ENCODE results near the gene RBFOX2. TPM values are rescaled to one million over a fixed set of nuclear protein-coding genes. Genes with fewer than 3 reads are reported as not detected.
"Not testable (repeated sequence)": the region's sequence is repeated elsewhere in the genome, so short reads cannot be mapped to it uniquely, and the experiment has no call there.

Gene RBFOX2
- total RNA-seq, 1 donor, result 17.8 TPM

- DNase-seq (ENCODE audit: low read depth in 2 of 3, low spot score in 2 of 3), result no peak
These were observed 18.5 kb downstream of the RBFOX2 start for GRCh38 chr22:36010090-36010489.

- no peak for DNase-seq (ENCODE audit: low read depth in 2 of 3, low spot score in 2 of 3)
These were observed 19.5 kb downstream of the RBFOX2 start for GRCh38 chr22:36009085-36009484.

GRCh38 chr22:36008565-36008964, 20.1 kb downstream of the RBFOX2 start:
- no peak for DNase-seq (ENCODE audit: low read depth in 2 of 3, low spot score in 2 of 3)

GRCh38 chr22:36008131-36008530, 20.5 kb downstream of the RBFOX2 start:
- DNase-seq (ENCODE audit: low read depth in 2 of 3, low spot score in 2 of 3), result no peak

- no peak for DNase-seq (ENCODE audit: low read depth in 2 of 3, low spot score in 2 of 3)
These were observed 24.5 kb downstream of the RBFOX2 start for GRCh38 chr22:36003972-36004674.

GRCh38 chr22:36002718-36003260, 25.8 kb downstream of the RBFOX2 start:
- no peak for DNase-seq (ENCODE audit: low read depth in 2 of 3, low spot score in 2 of 3)

- DNase-seq (ENCODE audit: low read depth in 2 of 3, low spot score in 2 of 3), result no peak
These were observed 26.5 kb downstream of the RBFOX2 start for GRCh38 chr22:36002084-36002483.

GRCh38 chr22:35998748-35999147, 29.9 kb downstream of the RBFOX2 start:
- no peak for DNase-seq (ENCODE audit: low read depth in 2 of 3, low spot score in 2 of 3)

- DNase-seq (ENCODE audit: low read depth in 2 of 3, low spot score in 2 of 3), result no peak
These were observed 31.2 kb downstream of the RBFOX2 start for GRCh38 chr22:35997438-35997837.

- no peak for DNase-seq (ENCODE audit: low read depth in 2 of 3, low spot score in 2 of 3)
These were observed 32.0 kb downstream of the RBFOX2 start for GRCh38 chr22:35996596-35996995.

- DNase-seq (ENCODE audit: low read depth in 2 of 3, low spot score in 2 of 3), result no peak
These were observed 32.9 kb downstream of the RBFOX2 start for GRCh38 chr22:35995772-35996171.

- DNase-seq (ENCODE audit: low read depth in 2 of 3, low spot score in 2 of 3), result no peak
These were observed 33.3 kb downstream of the RBFOX2 start for GRCh38 chr22:35995348-35995747.

- not testable (repeated sequence) for DNase-seq (ENCODE audit: low read depth in 2 of 3, low spot score in 2 of 3)
These were observed 34.9 kb downstream of the RBFOX2 start for GRCh38 chr22:35993727-35994126.

GRCh38 chr22:35993048-35993714, 35.4 kb downstream of the RBFOX2 start:
- DNase-seq (ENCODE audit: low read depth in 2 of 3, low spot score in 2 of 3), result no peak

- DNase-seq (ENCODE audit: low read depth in 2 of 3, low spot score in 2 of 3), result no peak
These were observed 37.5 kb downstream of the RBFOX2 start for GRCh38 chr22:35991168-35991567.

GRCh38 chr22:35988030-35988429, 40.6 kb downstream of the RBFOX2 start:
- DNase-seq (ENCODE audit: low read depth in 2 of 3, low spot score in 2 of 3), result no peak

- no peak for DNase-seq (ENCODE audit: low read depth in 2 of 3, low spot score in 2 of 3)
These were observed 41.1 kb downstream of the RBFOX2 start for GRCh38 chr22:35987487-35987886.

GRCh38 chr22:35986088-35986487, 42.5 kb downstream of the RBFOX2 start:
- no peak for DNase-seq (ENCODE audit: low read depth in 2 of 3, low spot score in 2 of 3)

- DNase-seq (ENCODE audit: low read depth in 2 of 3, low spot score in 2 of 3), result no peak
These were observed 43.3 kb downstream of the RBFOX2 start for GRCh38 chr22:35985371-35985770.

GRCh38 chr22:35984183-35985175, 44.1 kb downstream of the RBFOX2 start:
- no peak for DNase-seq (ENCODE audit: low read depth in 2 of 3, low spot score in 2 of 3)

- DNase-seq (ENCODE audit: low read depth in 2 of 3, low spot score in 2 of 3), result no peak
These were observed 46.7 kb downstream of the RBFOX2 start for GRCh38 chr22:35981900-35982299.
